Esophagus squamous epithelium (tissue), 4 donors: ENCODE measurements around the gene RPP38.

ENCODE experiments used
- POLR2A ChIP-seq, 4 donors: fragments of 450-650 bp; IDR thresholded peaks; one replicate each; pipeline ENCODE4 v1.6.1; 2017; ENCODE audit warnings: antibody characterized with exemption in 4 of 4, mild to moderate bottlenecking in 4 of 4, moderate library complexity in 3 of 4
- TF ChIP-seq, protein P1 (sequence below), 6 experiments: fragments of 450-650 bp in 4 of 6; fragments of 200-600 bp in 2 of 6; sonication (generic) in 2 of 6; IDR thresholded peaks; one replicate each; pipeline ENCODE4 v1.5.1; 2016 to 2019; ENCODE audit warnings: antibody characterized with exemption in 6 of 6, mild to moderate bottlenecking in 4 of 6, moderate library complexity in 4 of 6

DNA sequence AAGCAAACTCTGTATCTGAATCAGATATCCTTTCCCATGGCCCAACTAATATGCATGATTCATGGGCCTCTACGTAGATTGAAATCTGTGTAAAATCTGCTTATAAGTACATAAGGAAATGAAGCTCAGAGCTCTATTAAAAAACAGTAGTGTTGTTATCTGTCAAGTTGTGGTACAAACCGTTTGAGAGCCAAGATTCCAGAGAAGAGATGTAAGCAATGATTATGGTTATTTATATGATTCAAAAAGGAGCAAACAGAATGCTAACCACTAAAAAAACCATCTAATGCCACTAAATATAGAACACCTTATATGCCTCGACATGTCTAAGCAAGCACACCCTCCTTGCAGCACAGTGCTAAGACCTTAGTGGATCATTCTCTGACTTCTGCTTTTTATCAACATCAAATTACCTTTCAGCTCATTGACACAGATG is 26.6 kb downstream of the RPP38 start:
- TF ChIP-seq, protein P1, sequence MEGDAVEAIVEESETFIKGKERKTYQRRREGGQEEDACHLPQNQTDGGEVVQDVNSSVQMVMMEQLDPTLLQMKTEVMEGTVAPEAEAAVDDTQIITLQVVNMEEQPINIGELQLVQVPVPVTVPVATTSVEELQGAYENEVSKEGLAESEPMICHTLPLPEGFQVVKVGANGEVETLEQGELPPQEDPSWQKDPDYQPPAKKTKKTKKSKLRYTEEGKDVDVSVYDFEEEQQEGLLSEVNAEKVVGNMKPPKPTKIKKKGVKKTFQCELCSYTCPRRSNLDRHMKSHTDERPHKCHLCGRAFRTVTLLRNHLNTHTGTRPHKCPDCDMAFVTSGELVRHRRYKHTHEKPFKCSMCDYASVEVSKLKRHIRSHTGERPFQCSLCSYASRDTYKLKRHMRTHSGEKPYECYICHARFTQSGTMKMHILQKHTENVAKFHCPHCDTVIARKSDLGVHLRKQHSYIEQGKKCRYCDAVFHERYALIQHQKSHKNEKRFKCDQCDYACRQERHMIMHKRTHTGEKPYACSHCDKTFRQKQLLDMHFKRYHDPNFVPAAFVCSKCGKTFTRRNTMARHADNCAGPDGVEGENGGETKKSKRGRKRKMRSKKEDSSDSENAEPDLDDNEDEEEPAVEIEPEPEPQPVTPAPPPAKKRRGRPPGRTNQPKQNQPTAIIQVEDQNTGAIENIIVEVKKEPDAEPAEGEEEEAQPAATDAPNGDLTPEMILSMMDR (IDR thresholded peaks at IDR 0.05) = no peak
- TF ChIP-seq POLR2A (IDR thresholded peaks at IDR 0.05) = no peak
